ENCODE measurements around the gene NLRC5. TPM values are rescaled to one million over a fixed set of nuclear protein-coding genes. Genes with fewer than 3 reads are reported as not detected.

NLRC5 gene
- total and polyA plus RNA-seq, 10 donors = 52.0 to 401 (median 219) TPM

DNA sequence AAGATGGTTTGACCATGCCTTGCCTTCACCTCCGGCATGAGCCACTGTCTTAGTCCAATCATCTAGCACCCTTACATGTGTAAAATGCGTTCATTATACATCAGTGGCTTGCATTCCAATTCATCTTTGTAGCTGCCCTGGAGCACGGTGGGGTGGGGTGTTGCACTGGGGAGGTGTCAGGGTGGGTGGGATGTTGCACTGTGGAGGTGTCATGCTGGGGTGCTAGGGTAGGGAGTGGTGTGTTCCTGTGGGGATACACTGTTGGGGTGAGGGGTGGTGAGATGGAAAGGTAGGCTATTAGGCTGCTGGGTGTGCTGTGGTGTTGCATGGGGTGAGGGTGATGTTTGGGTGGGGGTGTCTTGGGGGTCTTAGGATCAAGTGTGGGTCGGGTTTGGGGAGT, 47.0 kb downstream of the NLRC5 start:
- TF ChIP-seq POLR2A (IDR thresholded peaks at IDR 0.05) = no peak
- no peak for TF ChIP-seq POLR2AphosphoS5 (IDR thresholded peaks at IDR 0.05)
- TF ChIP-seq, protein P1, sequence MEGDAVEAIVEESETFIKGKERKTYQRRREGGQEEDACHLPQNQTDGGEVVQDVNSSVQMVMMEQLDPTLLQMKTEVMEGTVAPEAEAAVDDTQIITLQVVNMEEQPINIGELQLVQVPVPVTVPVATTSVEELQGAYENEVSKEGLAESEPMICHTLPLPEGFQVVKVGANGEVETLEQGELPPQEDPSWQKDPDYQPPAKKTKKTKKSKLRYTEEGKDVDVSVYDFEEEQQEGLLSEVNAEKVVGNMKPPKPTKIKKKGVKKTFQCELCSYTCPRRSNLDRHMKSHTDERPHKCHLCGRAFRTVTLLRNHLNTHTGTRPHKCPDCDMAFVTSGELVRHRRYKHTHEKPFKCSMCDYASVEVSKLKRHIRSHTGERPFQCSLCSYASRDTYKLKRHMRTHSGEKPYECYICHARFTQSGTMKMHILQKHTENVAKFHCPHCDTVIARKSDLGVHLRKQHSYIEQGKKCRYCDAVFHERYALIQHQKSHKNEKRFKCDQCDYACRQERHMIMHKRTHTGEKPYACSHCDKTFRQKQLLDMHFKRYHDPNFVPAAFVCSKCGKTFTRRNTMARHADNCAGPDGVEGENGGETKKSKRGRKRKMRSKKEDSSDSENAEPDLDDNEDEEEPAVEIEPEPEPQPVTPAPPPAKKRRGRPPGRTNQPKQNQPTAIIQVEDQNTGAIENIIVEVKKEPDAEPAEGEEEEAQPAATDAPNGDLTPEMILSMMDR (IDR thresholded peaks at IDR 0.05 in 8 of 11, conservative IDR thresholded peaks at IDR 0.05 in 3 of 11) = no peak
- DNase-seq = no peak
- H3K4me3 ChIP-seq = no peak overlapping the region
- intact Hi-C loops (cut with DNase I; ENCODE audit: low total_unique reads) = no loop called here
- peaks cover 0 to 97% (median 70%) of the 10 kb centered on the region in 6 donors for H3K36me3 ChIP-seq
- peaks cover 37 to 82% (median 54%) of the 10 kb centered on the region in 6 donors for H3K4me1 ChIP-seq
- WGBS, 5 donors = 71 to 94% (median 89%) methylated on average over 4 of the region's 4 CpGs
- peak overlapping the region in 7 of 8 donors; percentile 85 to 96 (median 90) for H3K27ac ChIP-seq
- H3K27me3 ChIP-seq (replicated peaks in 1 of 7) = no peaks in the 10 kb centered on the region
- no peaks in the 10 kb centered on the region for H3K9me3 ChIP-seq

GRCh38 chr16:57036945-57037344, 47.6 kb downstream of the NLRC5 start:
- intact Hi-C loops (cut with DNase I; ENCODE audit: low total_unique reads) = no loop called here

GRCh38 chr16:57038166-57038565, 48.8 kb downstream of the NLRC5 start:
- DNase-seq = no peak
- Histone ChIP-seq H3K9me3 (no peaks in the 10 kb centered on the region), H3K27ac (peak overlapping the region; percentile 73 to 96 (median 90)), H3K4me1 (peaks cover 55 to 100% (median 73%) of the 10 kb centered on the region in 6 donors), H3K4me3 (no peak overlapping the region), H3K36me3 (peaks cover 0 to 97% (median 58%) of the 10 kb centered on the region in 6 donors), H3K27me3 (replicated peaks in 1 of 7) (no peaks in the 10 kb centered on the region)
- intact Hi-C loops (cut with DNase I; ENCODE audit: low total_unique reads) = no loop called here
- 70 to 90% (median 87%) methylated on average over 2 of the region's 2 CpGs for WGBS, 5 donors
- TF ChIP-seq, protein P1 (IDR thresholded peaks at IDR 0.05 in 8 of 11, conservative IDR thresholded peaks at IDR 0.05 in 3 of 11) = no peak
- no peak for TF ChIP-seq POLR2AphosphoS5 (IDR thresholded peaks at IDR 0.05)
- no peak for TF ChIP-seq POLR2A (IDR thresholded peaks at IDR 0.05)

More at GRCh38 chr16:57036945-57037344, 47.6 kb downstream of the NLRC5 start:
- Histone ChIP-seq H3K36me3 (peaks cover 0 to 97% (median 63%) of the 10 kb centered on the region in 6 donors), H3K27me3 (replicated peaks in 1 of 7) (no peaks in the 10 kb centered on the region), H3K4me1 (peaks cover 42 to 89% (median 61%) of the 10 kb centered on the region in 6 donors), H3K27ac (peak overlapping the region; percentile 73 to 96 (median 90)), H3K4me3 (no peak overlapping the region), H3K9me3 (no peaks in the 10 kb centered on the region)
- no peak for DNase-seq
- 50 to 88% (median 67%) methylated on average over 4 to 7 of the region's 7 CpGs for WGBS, 5 donors
- TF ChIP-seq POLR2A (IDR thresholded peaks at IDR 0.05) (no peak), POLR2AphosphoS5 (IDR thresholded peaks at IDR 0.05) (peak; percentile 29 to 51 (median 49))
- TF ChIP-seq, protein P1 (IDR thresholded peaks at IDR 0.05 in 8 of 11, conservative IDR thresholded peaks at IDR 0.05 in 3 of 11) = no peak

- Histone ChIP-seq H3K4me3 (peak overlapping the region in 4 of 8 donors; percentile 10 to 56 (median 26)), H3K36me3 (peaks cover 0 to 97% (median 58%) of the 10 kb centered on the region in 6 donors), H3K27ac (peak overlapping the region; percentile 73 to 96 (median 90)), H3K27me3 (replicated peaks in 1 of 7) (no peaks in the 10 kb centered on the region), H3K9me3 (no peaks in the 10 kb centered on the region), H3K4me1 (peaks cover 57 to 100% (median 84%) of the 10 kb centered on the region in 6 donors)
- TF ChIP-seq POLR2AphosphoS5 (IDR thresholded peaks at IDR 0.05) (peak in 2 of 3 donors; percentile 50 to 73), POLR2A (IDR thresholded peaks at IDR 0.05) (no peak)
- 11 to 26% (median 16%) methylated on average over 5 of the region's 5 CpGs for WGBS, 5 donors
- intact Hi-C loops (cut with DNase I; ENCODE audit: low total_unique reads) = no loop called here
- peak; percentile 86 for DNase-seq
Measured at GRCh38 chr16:57039148-57039812, 49.9 kb downstream of the NLRC5 start.

Data from spleen (tissue), 11 donors.